ENCODE measurements around the gene CAPZB.

DNA sequence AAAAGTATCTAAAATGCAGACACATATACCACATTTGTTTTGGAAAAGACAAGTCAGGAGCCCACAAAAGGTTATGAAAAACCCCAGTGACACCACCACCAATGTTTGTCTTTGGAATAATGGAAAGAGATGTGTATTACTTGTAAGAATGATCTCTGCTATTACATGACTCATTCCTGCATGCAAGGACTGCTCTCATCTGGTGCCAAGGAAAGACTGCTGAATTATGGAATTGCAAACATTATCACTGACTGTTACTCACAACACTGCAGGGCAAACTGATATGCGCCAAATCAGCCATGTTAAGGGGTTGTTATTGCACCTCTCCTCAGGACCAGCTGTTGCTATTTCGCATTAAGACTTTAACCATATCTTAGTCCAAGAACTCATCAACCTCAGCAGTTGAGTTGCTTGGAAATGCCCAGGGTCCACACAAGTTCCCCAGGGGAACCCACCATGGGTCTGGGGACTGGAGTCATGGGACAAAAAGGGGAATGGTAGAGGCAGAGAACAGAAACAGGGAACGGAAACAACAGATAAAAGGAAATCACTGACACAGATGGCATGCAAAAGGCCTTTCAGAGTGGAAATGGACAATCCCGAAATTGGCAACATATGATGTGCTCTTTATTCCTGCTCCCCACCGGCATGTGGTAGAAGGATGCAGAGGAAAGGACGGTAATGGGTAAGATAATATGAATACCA lies 34.4 kb downstream of the CAPZB start:
- TF ChIP-seq CTCF (IDR thresholded peaks at IDR 0.05 in 8 of 11, conservative IDR thresholded peaks at IDR 0.05 in 3 of 11) (no peak), POLR2A (IDR thresholded peaks at IDR 0.05) (no peak), POLR2AphosphoS5 (IDR thresholded peaks at IDR 0.05) (no peak)

All from spleen (tissue), 7 donors.